PC-9 (cell line): ENCODE measurements around the gene DMRTB1.

Source experiments
- EZH2 ChIP-seq: fragments of 200-600 bp; sonication (generic); IDR thresholded peaks from 2 replicates; pipeline ENCODE4 v1.8.0; 2017; ENCODE audit warnings: antibody characterized with exemption, low read depth
- TF ChIP-seq, protein P1 (sequence below): fragments of 200-600 bp; sonication (generic); conservative IDR thresholded peaks from 2 replicates; pipeline ENCODE4 v1.6.1; 2017; ENCODE audit warnings: mixed run types, antibody characterized with exemption, mild to moderate bottlenecking, moderate library complexity

DNA sequence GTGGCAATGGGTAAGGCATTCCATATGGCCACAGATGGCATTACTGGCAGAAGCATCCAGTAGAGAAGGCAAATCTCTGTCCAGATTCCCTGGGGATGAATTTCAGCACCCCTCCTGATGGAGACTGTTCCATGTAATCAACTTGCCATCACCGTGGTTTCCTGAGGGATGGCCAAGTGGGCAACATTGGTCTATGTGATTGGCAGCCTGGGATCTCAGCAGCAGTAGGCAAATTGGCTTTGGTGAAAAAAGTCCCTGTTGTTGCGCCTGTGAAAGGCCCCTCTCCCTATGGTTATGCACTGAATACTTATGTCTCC lies 19.3 kb downstream of the DMRTB1 start:
- TF ChIP-seq, protein P1, sequence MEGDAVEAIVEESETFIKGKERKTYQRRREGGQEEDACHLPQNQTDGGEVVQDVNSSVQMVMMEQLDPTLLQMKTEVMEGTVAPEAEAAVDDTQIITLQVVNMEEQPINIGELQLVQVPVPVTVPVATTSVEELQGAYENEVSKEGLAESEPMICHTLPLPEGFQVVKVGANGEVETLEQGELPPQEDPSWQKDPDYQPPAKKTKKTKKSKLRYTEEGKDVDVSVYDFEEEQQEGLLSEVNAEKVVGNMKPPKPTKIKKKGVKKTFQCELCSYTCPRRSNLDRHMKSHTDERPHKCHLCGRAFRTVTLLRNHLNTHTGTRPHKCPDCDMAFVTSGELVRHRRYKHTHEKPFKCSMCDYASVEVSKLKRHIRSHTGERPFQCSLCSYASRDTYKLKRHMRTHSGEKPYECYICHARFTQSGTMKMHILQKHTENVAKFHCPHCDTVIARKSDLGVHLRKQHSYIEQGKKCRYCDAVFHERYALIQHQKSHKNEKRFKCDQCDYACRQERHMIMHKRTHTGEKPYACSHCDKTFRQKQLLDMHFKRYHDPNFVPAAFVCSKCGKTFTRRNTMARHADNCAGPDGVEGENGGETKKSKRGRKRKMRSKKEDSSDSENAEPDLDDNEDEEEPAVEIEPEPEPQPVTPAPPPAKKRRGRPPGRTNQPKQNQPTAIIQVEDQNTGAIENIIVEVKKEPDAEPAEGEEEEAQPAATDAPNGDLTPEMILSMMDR, result no peak
- no peak for TF ChIP-seq EZH2
